DMS153 (cell line): ENCODE results near the gene TRPM5.

Experiments
- DNase-seq: peaks from one replicate; lab custom pipeline; 2025; lab: John Stamatoyannopoulos, UW

The TRPM5 gene

GRCh38 chr11:2470495-2470894 is 26.2 kb upstream of the TRPM5 start:
- DNase-seq, result no peak

GRCh38 chr11:2468363-2469235 is 24.3 kb upstream of the TRPM5 start:
- no peak for DNase-seq

- DNase-seq, result no peak
Observed at GRCh38 chr11:2467695-2468055, 23.4 kb upstream of the TRPM5 start.

GRCh38 chr11:2466869-2467694 is 22.8 kb upstream of the TRPM5 start:
- DNase-seq, result no peak

- no peak for DNase-seq
Observed at GRCh38 chr11:2466069-2466801, 21.9 kb upstream of the TRPM5 start.

- no peak for DNase-seq
Observed at GRCh38 chr11:2465202-2466068, 21.1 kb upstream of the TRPM5 start.

GRCh38 chr11:2464451-2465165 is 20.3 kb upstream of the TRPM5 start:
- no peak for DNase-seq

GRCh38 chr11:2463766-2464277 is 19.5 kb upstream of the TRPM5 start:
- DNase-seq, result no peak

GRCh38 chr11:2462986-2463765 is 18.9 kb upstream of the TRPM5 start:
- no peak for DNase-seq

- DNase-seq, result no peak
Observed at GRCh38 chr11:2462543-2462985, 18.2 kb upstream of the TRPM5 start.

GRCh38 chr11:2461956-2462542 is 17.7 kb upstream of the TRPM5 start:
- DNase-seq, result no peak

GRCh38 chr11:2461253-2461955 is 17.1 kb upstream of the TRPM5 start:
- no peak for DNase-seq

- no peak for DNase-seq
Observed at GRCh38 chr11:2460540-2461252, 16.4 kb upstream of the TRPM5 start.

GRCh38 chr11:2459796-2460531 is 15.7 kb upstream of the TRPM5 start:
- no peak for DNase-seq

- DNase-seq, result no peak
Observed at GRCh38 chr11:2459016-2459725, 14.9 kb upstream of the TRPM5 start.

GRCh38 chr11:2458321-2458720 is 14.0 kb upstream of the TRPM5 start:
- no peak for DNase-seq

- no peak for DNase-seq
Observed at GRCh38 chr11:2453436-2453835, 9.1 kb upstream of the TRPM5 start.
